HEK293 (cell line): ENCODE measurements around the gene OR10R2.

Experiments
- SP2 ChIP-seq: fragments of 450-650 bp; formaldehyde crosslinking; IDR thresholded peaks from 2 replicates; pipeline ENCODE4 v1.5.1; 2016; ENCODE audit warnings: missing biosample characterization, missing genetic modification characterization
- ZBTB7A ChIP-seq: fragments of 450-650 bp; formaldehyde crosslinking; IDR thresholded peaks from 2 replicates; pipeline ENCODE4 v1.5.1; 2016; ENCODE audit warnings: low read depth, missing biosample characterization, missing genetic modification characterization
- ZNF221 ChIP-seq: fragments of 450-650 bp; formaldehyde crosslinking; IDR thresholded peaks from 2 replicates; pipeline ENCODE4 v1.5.1; 2017; ENCODE audit warnings: missing biosample characterization, missing genetic modification characterization, borderline replicate concordance
- ZNF544 ChIP-seq: fragments of 450-650 bp; formaldehyde crosslinking; IDR thresholded peaks from 2 replicates; pipeline ENCODE4 v1.5.0; 2017; ENCODE audit warnings: missing biosample characterization, missing genetic modification characterization
- TF ChIP-seq, protein P1 (sequence below): fragments of 450-650 bp; formaldehyde crosslinking; IDR thresholded peaks from 2 replicates; pipeline ENCODE4 v1.5.1; 2016; ENCODE audit warnings: missing biosample characterization, missing genetic modification characterization
- TF ChIP-seq, protein P2 (sequence below): fragments of 450-650 bp; formaldehyde crosslinking; IDR thresholded peaks from 2 replicates; pipeline ENCODE4 v1.5.1; 2016; ENCODE audit warnings: missing biosample characterization, missing genetic modification characterization
- TF ChIP-seq, protein P3 (sequence below): fragments of 450-650 bp; IDR thresholded peaks from 2 replicates; pipeline ENCODE4 v1.5.1; 2018; ENCODE audit warnings: missing biosample characterization, mild to moderate bottlenecking, missing genetic modification characterization
- TF ChIP-seq, protein P4 (sequence below): fragments of 450-650 bp; formaldehyde crosslinking; IDR thresholded peaks from 2 replicates; pipeline ENCODE4 v1.5.1; 2016; ENCODE audit warnings: missing biosample characterization, missing genetic modification characterization
- TF ChIP-seq, protein P5 (sequence below): fragments of 450-650 bp; formaldehyde crosslinking; IDR thresholded peaks from 2 replicates; pipeline ENCODE4 v1.5.1; 2016; ENCODE audit warnings: missing biosample characterization, missing genetic modification characterization
- TF ChIP-seq, protein P6 (sequence below): fragments of 450-650 bp; formaldehyde crosslinking; IDR thresholded peaks from 2 replicates; pipeline ENCODE4 v1.5.1; 2016; ENCODE audit warnings: missing biosample characterization, missing genetic modification characterization, low read depth
- TF ChIP-seq, protein P7 (sequence below): fragments of 450-650 bp; formaldehyde crosslinking; IDR thresholded peaks from 2 replicates; pipeline ENCODE4 v1.5.1; 2016; ENCODE audit warnings: missing biosample characterization, missing genetic modification characterization
- TF ChIP-seq, protein P8 (sequence below): fragments of 450-650 bp; formaldehyde crosslinking; IDR thresholded peaks from 2 replicates; pipeline ENCODE4 v1.5.1; 2016; ENCODE audit warnings: missing biosample characterization, missing genetic modification characterization
- TF ChIP-seq, protein P9 (sequence below): fragments of 450-650 bp; formaldehyde crosslinking; IDR thresholded peaks from 2 replicates; pipeline ENCODE4 v1.5.1; 2016; ENCODE audit warnings: missing biosample characterization, missing genetic modification characterization

DNA sequence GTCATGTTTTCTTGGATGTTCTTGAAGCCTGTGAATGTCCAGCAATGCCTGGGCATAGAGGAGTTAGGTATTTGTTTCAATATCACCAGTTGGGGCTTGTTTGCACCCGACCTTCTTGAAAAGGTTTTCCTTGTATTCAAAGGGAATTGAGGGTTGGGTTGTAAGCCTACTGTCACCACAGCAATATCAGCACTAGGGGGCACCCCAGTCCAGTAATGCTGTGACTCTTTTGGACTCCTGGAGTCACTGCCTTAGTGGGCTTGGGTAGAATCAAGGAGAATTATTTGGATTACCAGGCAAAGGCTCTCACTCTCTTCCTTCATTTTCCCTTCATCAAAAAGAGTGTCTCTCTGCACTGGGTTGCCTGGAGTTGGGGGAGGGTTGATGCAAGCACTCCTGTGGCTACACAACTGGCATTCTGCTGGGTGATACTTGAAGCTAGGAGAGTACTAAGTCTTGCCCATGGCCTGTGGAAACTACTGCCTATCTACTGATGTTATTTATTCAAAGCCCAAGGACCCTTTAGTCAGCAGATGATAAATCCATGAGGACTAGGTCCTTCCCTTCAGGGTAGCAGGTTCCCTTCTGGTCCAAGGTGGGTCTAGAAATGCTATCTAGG, 34.5 kb downstream of the OR10R2 start:
- TF ChIP-seq, protein P1, sequence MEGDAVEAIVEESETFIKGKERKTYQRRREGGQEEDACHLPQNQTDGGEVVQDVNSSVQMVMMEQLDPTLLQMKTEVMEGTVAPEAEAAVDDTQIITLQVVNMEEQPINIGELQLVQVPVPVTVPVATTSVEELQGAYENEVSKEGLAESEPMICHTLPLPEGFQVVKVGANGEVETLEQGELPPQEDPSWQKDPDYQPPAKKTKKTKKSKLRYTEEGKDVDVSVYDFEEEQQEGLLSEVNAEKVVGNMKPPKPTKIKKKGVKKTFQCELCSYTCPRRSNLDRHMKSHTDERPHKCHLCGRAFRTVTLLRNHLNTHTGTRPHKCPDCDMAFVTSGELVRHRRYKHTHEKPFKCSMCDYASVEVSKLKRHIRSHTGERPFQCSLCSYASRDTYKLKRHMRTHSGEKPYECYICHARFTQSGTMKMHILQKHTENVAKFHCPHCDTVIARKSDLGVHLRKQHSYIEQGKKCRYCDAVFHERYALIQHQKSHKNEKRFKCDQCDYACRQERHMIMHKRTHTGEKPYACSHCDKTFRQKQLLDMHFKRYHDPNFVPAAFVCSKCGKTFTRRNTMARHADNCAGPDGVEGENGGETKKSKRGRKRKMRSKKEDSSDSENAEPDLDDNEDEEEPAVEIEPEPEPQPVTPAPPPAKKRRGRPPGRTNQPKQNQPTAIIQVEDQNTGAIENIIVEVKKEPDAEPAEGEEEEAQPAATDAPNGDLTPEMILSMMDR (tag by site-specific recombination), result no peak
- TF ChIP-seq, protein P2, sequence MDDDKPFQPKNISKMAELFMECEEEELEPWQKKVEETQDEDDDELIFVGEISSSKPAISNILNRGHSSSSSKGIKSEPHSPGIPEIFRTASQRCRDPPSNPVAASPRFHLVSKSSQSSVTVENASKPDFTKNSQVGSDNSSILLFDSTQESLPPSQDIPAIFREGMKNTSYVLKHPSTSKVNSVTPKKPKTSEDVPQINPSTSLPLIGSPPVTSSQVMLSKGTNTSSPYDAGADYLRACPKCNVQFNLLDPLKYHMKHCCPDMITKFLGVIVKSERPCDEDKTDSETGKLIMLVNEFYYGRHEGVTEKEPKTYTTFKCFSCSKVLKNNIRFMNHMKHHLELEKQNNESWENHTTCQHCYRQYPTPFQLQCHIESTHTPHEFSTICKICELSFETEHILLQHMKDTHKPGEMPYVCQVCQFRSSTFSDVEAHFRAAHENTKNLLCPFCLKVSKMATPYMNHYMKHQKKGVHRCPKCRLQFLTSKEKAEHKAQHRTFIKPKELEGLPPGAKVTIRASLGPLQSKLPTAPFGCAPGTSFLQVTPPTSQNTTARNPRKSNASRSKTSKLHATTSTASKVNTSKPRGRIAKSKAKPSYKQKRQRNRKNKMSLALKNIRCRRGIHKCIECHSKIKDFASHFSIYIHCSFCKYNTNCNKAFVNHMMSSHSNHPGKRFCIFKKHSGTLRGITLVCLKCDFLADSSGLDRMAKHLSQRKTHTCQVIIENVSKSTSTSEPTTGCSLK (tag by site-specific recombination), result no peak
- TF ChIP-seq, protein P3, sequence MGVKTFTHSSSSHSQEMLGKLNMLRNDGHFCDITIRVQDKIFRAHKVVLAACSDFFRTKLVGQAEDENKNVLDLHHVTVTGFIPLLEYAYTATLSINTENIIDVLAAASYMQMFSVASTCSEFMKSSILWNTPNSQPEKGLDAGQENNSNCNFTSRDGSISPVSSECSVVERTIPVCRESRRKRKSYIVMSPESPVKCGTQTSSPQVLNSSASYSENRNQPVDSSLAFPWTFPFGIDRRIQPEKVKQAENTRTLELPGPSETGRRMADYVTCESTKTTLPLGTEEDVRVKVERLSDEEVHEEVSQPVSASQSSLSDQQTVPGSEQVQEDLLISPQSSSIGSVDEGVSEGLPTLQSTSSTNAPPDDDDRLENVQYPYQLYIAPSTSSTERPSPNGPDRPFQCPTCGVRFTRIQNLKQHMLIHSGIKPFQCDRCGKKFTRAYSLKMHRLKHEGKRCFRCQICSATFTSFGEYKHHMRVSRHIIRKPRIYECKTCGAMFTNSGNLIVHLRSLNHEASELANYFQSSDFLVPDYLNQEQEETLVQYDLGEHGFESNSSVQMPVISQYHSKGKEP, result no peak
- TF ChIP-seq, protein P4, sequence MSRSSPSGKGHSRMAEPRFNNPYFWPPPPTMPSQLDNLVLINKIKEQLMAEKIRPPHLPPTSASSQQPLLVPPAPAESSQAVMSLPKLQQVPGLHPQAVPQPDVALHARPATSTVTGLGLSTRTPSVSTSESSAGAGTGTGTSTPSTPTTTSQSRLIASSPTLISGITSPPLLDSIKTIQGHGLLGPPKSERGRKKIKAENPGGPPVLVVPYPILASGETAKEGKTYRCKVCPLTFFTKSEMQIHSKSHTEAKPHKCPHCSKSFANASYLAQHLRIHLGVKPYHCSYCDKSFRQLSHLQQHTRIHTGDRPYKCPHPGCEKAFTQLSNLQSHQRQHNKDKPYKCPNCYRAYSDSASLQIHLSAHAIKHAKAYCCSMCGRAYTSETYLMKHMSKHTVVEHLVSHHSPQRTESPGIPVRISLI (tag by site-specific recombination), result no peak
- TF ChIP-seq, protein P5, sequence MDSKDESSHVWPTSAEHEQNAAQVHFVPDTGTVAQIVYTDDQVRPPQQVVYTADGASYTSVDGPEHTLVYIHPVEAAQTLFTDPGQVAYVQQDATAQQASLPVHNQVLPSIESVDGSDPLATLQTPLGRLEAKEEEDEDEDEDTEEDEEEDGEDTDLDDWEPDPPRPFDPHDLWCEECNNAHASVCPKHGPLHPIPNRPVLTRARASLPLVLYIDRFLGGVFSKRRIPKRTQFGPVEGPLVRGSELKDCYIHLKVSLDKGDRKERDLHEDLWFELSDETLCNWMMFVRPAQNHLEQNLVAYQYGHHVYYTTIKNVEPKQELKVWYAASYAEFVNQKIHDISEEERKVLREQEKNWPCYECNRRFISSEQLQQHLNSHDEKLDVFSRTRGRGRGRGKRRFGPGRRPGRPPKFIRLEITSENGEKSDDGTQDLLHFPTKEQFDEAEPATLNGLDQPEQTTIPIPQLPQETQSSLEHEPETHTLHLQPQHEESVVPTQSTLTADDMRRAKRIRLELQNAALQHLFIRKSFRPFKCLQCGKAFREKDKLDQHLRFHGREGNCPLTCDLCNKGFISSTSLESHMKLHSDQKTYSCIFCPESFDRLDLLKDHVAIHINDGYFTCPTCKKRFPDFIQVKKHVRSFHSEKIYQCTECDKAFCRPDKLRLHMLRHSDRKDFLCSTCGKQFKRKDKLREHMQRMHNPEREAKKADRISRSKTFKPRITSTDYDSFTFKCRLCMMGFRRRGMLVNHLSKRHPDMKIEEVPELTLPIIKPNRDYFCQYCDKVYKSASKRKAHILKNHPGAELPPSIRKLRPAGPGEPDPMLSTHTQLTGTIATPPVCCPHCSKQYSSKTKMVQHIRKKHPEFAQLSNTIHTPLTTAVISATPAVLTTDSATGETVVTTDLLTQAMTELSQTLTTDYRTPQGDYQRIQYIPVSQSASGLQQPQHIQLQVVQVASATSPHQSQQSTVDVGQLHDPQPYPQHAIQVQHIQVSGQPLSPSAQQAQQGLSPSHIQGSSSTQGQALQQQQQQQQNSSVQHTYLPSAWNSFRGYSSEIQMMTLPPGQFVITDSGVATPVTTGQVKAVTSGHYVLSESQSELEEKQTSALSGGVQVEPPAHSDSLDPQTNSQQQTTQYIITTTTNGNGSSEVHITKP, result no peak
- TF ChIP-seq SP2 (no peak), ZBTB7A (no peak), ZNF544 (no peak), ZNF221 (tag by site-specific recombination) (no peak)
- TF ChIP-seq, protein P6, sequence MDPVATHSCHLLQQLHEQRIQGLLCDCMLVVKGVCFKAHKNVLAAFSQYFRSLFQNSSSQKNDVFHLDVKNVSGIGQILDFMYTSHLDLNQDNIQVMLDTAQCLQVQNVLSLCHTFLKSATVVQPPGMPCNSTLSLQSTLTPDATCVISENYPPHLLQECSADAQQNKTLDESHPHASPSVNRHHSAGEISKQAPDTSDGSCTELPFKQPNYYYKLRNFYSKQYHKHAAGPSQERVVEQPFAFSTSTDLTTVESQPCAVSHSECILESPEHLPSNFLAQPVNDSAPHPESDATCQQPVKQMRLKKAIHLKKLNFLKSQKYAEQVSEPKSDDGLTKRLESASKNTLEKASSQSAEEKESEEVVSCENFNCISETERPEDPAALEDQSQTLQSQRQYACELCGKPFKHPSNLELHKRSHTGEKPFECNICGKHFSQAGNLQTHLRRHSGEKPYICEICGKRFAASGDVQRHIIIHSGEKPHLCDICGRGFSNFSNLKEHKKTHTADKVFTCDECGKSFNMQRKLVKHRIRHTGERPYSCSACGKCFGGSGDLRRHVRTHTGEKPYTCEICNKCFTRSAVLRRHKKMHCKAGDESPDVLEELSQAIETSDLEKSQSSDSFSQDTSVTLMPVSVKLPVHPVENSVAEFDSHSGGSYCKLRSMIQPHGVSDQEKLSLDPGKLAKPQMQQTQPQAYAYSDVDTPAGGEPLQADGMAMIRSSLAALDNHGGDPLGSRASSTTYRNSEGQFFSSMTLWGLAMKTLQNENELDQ (tag by site-specific recombination), result no peak
- TF ChIP-seq, protein P7, sequence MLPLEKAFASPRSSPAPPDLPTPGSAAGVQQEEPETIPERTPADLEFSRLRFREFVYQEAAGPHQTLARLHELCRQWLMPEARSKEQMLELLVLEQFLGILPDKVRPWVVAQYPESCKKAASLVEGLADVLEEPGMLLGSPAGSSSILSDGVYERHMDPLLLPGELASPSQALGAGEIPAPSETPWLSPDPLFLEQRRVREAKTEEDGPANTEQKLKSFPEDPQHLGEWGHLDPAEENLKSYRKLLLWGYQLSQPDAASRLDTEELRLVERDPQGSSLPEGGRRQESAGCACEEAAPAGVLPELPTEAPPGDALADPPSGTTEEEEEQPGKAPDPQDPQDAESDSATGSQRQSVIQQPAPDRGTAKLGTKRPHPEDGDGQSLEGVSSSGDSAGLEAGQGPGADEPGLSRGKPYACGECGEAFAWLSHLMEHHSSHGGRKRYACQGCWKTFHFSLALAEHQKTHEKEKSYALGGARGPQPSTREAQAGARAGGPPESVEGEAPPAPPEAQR, result no peak
- TF ChIP-seq, protein P8, sequence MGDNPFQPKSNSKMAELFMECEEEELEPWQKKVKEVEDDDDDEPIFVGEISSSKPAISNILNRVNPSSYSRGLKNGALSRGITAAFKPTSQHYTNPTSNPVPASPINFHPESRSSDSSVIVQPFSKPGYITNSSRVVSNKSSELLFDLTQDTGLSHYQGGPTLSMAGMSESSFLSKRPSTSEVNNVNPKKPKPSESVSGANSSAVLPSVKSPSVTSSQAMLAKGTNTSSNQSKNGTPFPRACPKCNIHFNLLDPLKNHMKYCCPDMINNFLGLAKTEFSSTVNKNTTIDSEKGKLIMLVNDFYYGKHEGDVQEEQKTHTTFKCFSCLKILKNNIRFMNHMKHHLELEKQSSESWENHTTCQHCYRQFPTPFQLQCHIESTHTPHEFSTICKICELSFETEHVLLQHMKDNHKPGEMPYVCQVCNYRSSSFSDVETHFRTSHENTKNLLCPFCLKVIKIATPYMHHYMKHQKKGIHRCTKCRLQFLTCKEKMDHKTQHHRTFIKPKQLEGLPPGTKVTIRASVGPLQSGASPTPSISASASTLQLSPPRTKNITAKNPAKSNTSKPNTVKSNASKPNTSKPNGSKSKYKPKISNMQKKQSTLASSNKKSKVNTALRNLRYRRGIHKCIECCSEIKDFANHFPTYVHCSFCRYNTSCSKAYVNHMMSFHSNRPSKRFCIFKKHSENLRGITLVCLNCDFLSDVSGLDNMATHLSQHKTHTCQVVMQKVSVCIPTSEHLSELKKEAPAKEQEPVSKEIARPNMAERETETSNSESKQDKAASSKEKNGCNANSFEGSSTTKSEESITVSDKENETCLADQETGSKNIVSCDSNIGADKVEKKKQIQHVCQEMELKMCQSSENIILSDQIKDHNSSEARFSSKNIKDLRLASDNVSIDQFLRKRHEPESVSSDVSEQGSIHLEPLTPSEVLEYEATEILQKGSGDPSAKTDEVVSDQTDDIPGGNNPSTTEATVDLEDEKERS (tag by site-specific recombination), result no peak
- TF ChIP-seq, protein P9, sequence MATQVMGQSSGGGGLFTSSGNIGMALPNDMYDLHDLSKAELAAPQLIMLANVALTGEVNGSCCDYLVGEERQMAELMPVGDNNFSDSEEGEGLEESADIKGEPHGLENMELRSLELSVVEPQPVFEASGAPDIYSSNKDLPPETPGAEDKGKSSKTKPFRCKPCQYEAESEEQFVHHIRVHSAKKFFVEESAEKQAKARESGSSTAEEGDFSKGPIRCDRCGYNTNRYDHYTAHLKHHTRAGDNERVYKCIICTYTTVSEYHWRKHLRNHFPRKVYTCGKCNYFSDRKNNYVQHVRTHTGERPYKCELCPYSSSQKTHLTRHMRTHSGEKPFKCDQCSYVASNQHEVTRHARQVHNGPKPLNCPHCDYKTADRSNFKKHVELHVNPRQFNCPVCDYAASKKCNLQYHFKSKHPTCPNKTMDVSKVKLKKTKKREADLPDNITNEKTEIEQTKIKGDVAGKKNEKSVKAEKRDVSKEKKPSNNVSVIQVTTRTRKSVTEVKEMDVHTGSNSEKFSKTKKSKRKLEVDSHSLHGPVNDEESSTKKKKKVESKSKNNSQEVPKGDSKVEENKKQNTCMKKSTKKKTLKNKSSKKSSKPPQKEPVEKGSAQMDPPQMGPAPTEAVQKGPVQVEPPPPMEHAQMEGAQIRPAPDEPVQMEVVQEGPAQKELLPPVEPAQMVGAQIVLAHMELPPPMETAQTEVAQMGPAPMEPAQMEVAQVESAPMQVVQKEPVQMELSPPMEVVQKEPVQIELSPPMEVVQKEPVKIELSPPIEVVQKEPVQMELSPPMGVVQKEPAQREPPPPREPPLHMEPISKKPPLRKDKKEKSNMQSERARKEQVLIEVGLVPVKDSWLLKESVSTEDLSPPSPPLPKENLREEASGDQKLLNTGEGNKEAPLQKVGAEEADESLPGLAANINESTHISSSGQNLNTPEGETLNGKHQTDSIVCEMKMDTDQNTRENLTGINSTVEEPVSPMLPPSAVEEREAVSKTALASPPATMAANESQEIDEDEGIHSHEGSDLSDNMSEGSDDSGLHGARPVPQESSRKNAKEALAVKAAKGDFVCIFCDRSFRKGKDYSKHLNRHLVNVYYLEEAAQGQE (tag by site-specific recombination), result no peak
